H9 (cell line): ENCODE results near the gene ADSL. TPM values are rescaled to one million over a fixed set of nuclear protein-coding genes. Genes with fewer than 3 reads are reported as not detected.

ENCODE experiments used
- DNase-seq: peaks from one replicate; pipeline ENCODE4 v3.0.0-alpha.2; 2017
- H2AFZ ChIP-seq: one replicate; pipeline ENCODE4 v1.6.1; 2013; ENCODE audit warnings: mild to moderate bottlenecking, low read length, control low read depth, moderate library complexity
- H2AK5ac ChIP-seq: 2 replicates; pipeline ENCODE4 v1.6.1; 2013; ENCODE audit warnings: low read length, control low read depth, mixed read lengths; ENCODE audit not compliant: insufficient read length
- H2BK120ac ChIP-seq: one replicate; pipeline ENCODE4 v1.6.1; 2013; ENCODE audit warnings: low read depth, mild to moderate bottlenecking, low read length, control low read depth, inconsistent platforms; ENCODE audit not compliant: poor library complexity, severe bottlenecking
- H2BK12ac ChIP-seq: 2 replicates; pipeline ENCODE4 v1.6.1; 2013; ENCODE audit warnings: low read length, control low read depth, mixed read lengths, low read depth; ENCODE audit not compliant: insufficient read length
- H2BK15ac ChIP-seq: 2 replicates; pipeline ENCODE4 v1.6.1; 2013; ENCODE audit warnings: low read depth, low read length, control low read depth
- H2BK20ac ChIP-seq: one replicate; pipeline ENCODE4 v1.6.1; 2013; ENCODE audit warnings: low read depth, mild to moderate bottlenecking, low read length, control low read depth, inconsistent platforms; ENCODE audit not compliant: poor library complexity, severe bottlenecking
- H2BK5ac ChIP-seq: 2 replicates; pipeline ENCODE4 v1.6.1; 2013; ENCODE audit warnings: low read length, control low read depth, mixed read lengths; ENCODE audit not compliant: insufficient read length
- H3K14ac ChIP-seq: 2 replicates; pipeline ENCODE4 v1.6.1; 2013; ENCODE audit warnings: low read length, control low read depth; ENCODE audit not compliant: insufficient read depth
- H3K18ac ChIP-seq: 2 replicates; pipeline ENCODE4 v1.6.1; 2013; ENCODE audit warnings: low read depth, mild to moderate bottlenecking, mixed read lengths, low read length, control low read depth; ENCODE audit not compliant: insufficient read length
- H3K23ac ChIP-seq: 2 replicates; pipeline ENCODE4 v1.6.1; 2013; ENCODE audit warnings: low read length, control low read depth, mixed read lengths, low read depth; ENCODE audit not compliant: insufficient read length
- H3K23me2 ChIP-seq: 2 replicates; pipeline ENCODE4 v1.6.1; 2013; ENCODE audit warnings: low read depth, mild to moderate bottlenecking, mixed read lengths, low read length, control low read depth; ENCODE audit not compliant: insufficient read length, poor library complexity, severe bottlenecking
- H3K27ac ChIP-seq: 2 replicates; pipeline ENCODE4 v1.5.1; 2013; ENCODE audit warnings: low read length, control low read depth, mixed read lengths, low read depth; ENCODE audit not compliant: insufficient read length
- H3K27me3 ChIP-seq: 2 replicates; pipeline ENCODE4 v1.6.1; 2013; ENCODE audit warnings: low read length, control low read depth, inconsistent platforms; ENCODE audit not compliant: insufficient read depth
- H3K4ac ChIP-seq: 2 replicates; pipeline ENCODE4 v1.6.1; 2013; ENCODE audit warnings: low read depth, mild to moderate bottlenecking, control low read depth, inconsistent platforms, low read length, moderate library complexity
- H3K4me1 ChIP-seq: 2 replicates; pipeline ENCODE4 v1.6.1; 2013; ENCODE audit warnings: low read length, control low read depth, inconsistent platforms; ENCODE audit not compliant: insufficient read depth
- H3K4me2 ChIP-seq: 2 replicates; pipeline ENCODE4 v1.6.1; 2013; ENCODE audit warnings: low read length, control low read depth, mixed read lengths; ENCODE audit not compliant: insufficient read length, insufficient read depth
- H3K56ac ChIP-seq: 2 replicates; pipeline ENCODE4 v1.6.1; 2013; ENCODE audit warnings: low read depth, mild to moderate bottlenecking, mixed read lengths, low read length, control low read depth; ENCODE audit not compliant: insufficient read length
- H3K79me1 ChIP-seq: 2 replicates; pipeline ENCODE4 v1.6.1; 2013; ENCODE audit warnings: low read depth, mild to moderate bottlenecking, moderate library complexity, low read length, control low read depth, inconsistent platforms; ENCODE audit not compliant: insufficient read depth, poor library complexity, severe bottlenecking
- H3K79me2 ChIP-seq: 2 replicates; pipeline ENCODE4 v1.6.1; 2013; ENCODE audit warnings: low read length, control low read depth, inconsistent platforms; ENCODE audit not compliant: insufficient read depth
- H3K9ac ChIP-seq: 2 replicates; pipeline ENCODE4 v1.6.1; 2013; ENCODE audit warnings: low read length, control low read depth, mixed read lengths; ENCODE audit not compliant: insufficient read length; ENCODE audit errors: extremely low read depth
- H3K9me3 ChIP-seq: one replicate; pipeline ENCODE4 v1.6.1; 2013; ENCODE audit warnings: low read depth, low read length, inconsistent platforms; ENCODE audit not compliant: control insufficient read depth
- H3T11ph ChIP-seq: one replicate; pipeline ENCODE4 v1.6.1; 2013; ENCODE audit warnings: mild to moderate bottlenecking, low read length, control low read depth, inconsistent platforms
- H4K20me1 ChIP-seq: one replicate; pipeline ENCODE4 v1.6.1; 2013; ENCODE audit not compliant: control insufficient read depth, insufficient read length, insufficient read depth
- H4K5ac ChIP-seq: 2 replicates; pipeline ENCODE4 v1.6.1; 2013; ENCODE audit warnings: low read depth, mild to moderate bottlenecking, mixed read lengths, low read length, control low read depth; ENCODE audit not compliant: insufficient read length
- H4K8ac ChIP-seq: replicated peaks from 2 replicates; pipeline ENCODE4 v1.6.1; 2013; ENCODE audit warnings: low read length, control low read depth, mixed read lengths, low read depth; ENCODE audit not compliant: insufficient read length
- H4K91ac ChIP-seq: 2 replicates; pipeline ENCODE4 v1.6.1; 2013; ENCODE audit warnings: low read depth, mild to moderate bottlenecking, moderate library complexity, mixed read lengths, low read length, control low read depth; ENCODE audit not compliant: insufficient read length
- H3K27ac Mint-ChIP-seq, 3 experiments: 2 replicates in 2 of 3; 3 replicates in 1 of 3; pipeline ENCODE4 v1.8.0; 2020 to 2021; ENCODE audit warnings: mixed read lengths in 3 of 3, mild to moderate bottlenecking in 1 of 3, moderate library complexity in 1 of 3
- H3K27me3 Mint-ChIP-seq: 2 replicates; pipeline ENCODE4 v1.8.0; 2021; ENCODE audit warnings: low read depth, mild to moderate bottlenecking, moderate library complexity, mixed read lengths
- H3K36me3 Mint-ChIP-seq, 3 experiments: 2 replicates in 2 of 3; 3 replicates in 1 of 3; pipeline ENCODE4 v1.8.0; 2020 to 2021; ENCODE audit warnings: low read depth in 3 of 3, mixed read lengths in 3 of 3; ENCODE audit not compliant: insufficient read depth in 1 of 3
- H3K4me1 Mint-ChIP-seq, 2 experiments: 2 replicates each; pipeline ENCODE4 v1.8.0; 2020; ENCODE audit warnings: mixed read lengths in 2 of 2
- H3K4me3 Mint-ChIP-seq, 2 experiments: 2 replicates in 1 of 2; 3 replicates in 1 of 2; pipeline ENCODE4 v1.8.0; 2020 to 2021; ENCODE audit warnings: mild to moderate bottlenecking in 2 of 2, mixed read lengths in 2 of 2, moderate library complexity in 1 of 2
- H3K9me3 Mint-ChIP-seq, 2 experiments: 2 replicates in 1 of 2; 3 replicates in 1 of 2; pipeline ENCODE4 v1.8.0; 2020; ENCODE audit warnings: mild to moderate bottlenecking in 2 of 2, mixed read lengths in 2 of 2, moderate library complexity in 1 of 2
- CTCF ChIP-seq: fragments of 200-600 bp; sonication (generic); conservative IDR thresholded peaks from 3 replicates; pipeline ENCODE4 v1.8.0; 2021; ENCODE audit warnings: antibody characterized with exemption, mild to moderate bottlenecking
- WGBS: extraction: QIAGEN DNeasy Blood & Tissue Kit; methylation state at CpG from one replicate; pipeline ENCODE4 v1.1.7; 2013; ENCODE audit warnings: missing lambda C conversion rate, low lambda C conversion rate, mixed read lengths; ENCODE audit not compliant: insufficient read length; ENCODE audit errors: extremely low coverage; 5-methylcytosine and 5-hydroxymethylcytosine counted together
- total RNA-seq: library from RNA; stranded (reverse); gene quantifications from 2 replicates; pipeline ENCODE4 v1.2.1, GENCODE V29; 2021

Gene ADSL
- total RNA-seq, 1 experiment from 2014 or later = 175 TPM

- no peaks in the 10 kb centered on the region for H3K23me2 ChIP-seq
- H3K4ac ChIP-seq = no peak overlapping the region
- no peak overlapping the region for H2BK20ac ChIP-seq
- no peaks in the 10 kb centered on the region for H3K9me3 Mint-ChIP-seq
- no peak for DNase-seq
- H4K5ac ChIP-seq = no peak overlapping the region
- H3K9me3 ChIP-seq = no peaks in the 10 kb centered on the region
- no peak overlapping the region for H3K27ac Mint-ChIP-seq
- peaks cover 8 to 17% of the 10 kb centered on the region in 2 experiments for H3K4me1 Mint-ChIP-seq
- no peaks in the 10 kb centered on the region for H3K4me1 ChIP-seq
- no peaks in the 10 kb centered on the region for H3K79me2 ChIP-seq
- no peak overlapping the region for H3K18ac ChIP-seq
- H4K20me1 ChIP-seq = no peaks in the 10 kb centered on the region
- H3K23ac ChIP-seq = no peak overlapping the region
- H4K91ac ChIP-seq = no peak overlapping the region
- H3K56ac ChIP-seq = no peak overlapping the region
- no peaks in the 10 kb centered on the region for H3K79me1 ChIP-seq
- H4K8ac ChIP-seq = no peak overlapping the region
- no peaks in the 10 kb centered on the region for H3K27me3 ChIP-seq
- H2AFZ ChIP-seq = no peak overlapping the region
- H3K27ac ChIP-seq = no peak overlapping the region
- no peak overlapping the region for H2BK120ac ChIP-seq
- no peak overlapping the region for H3T11ph ChIP-seq
- no peak overlapping the region for H2BK12ac ChIP-seq
- no peak overlapping the region for H3K9ac ChIP-seq
- no peak overlapping the region for H2AK5ac ChIP-seq
- peaks cover 10 to 30% (median 26%) of the 10 kb centered on the region in 3 experiments; a peak in 6 of 7 replicates for H3K36me3 Mint-ChIP-seq
- H3K27me3 Mint-ChIP-seq = no peaks in the 10 kb centered on the region
- H3K14ac ChIP-seq = no peak overlapping the region
- WGBS = 100% methylated on average over 1 of the region's 3 CpGs
- no peak overlapping the region for H2BK15ac ChIP-seq
- TF ChIP-seq CTCF = no peak
- H2BK5ac ChIP-seq = no peak overlapping the region
- H3K4me2 ChIP-seq = no peak overlapping the region
- no peak overlapping the region for H3K4me3 Mint-ChIP-seq
Measured at GRCh38 chr22:40433416-40434090, 87.3 kb downstream of the ADSL start.
